ENCODE results near the gene TIMM13.

TIMM13 gene

GRCh38 chr19:2454962-2455850 is 27.8 kb upstream of the TIMM13 start:
- FAIRE-seq, result no peak

- no peak for FAIRE-seq
These were observed 27.0 kb upstream of the TIMM13 start for GRCh38 chr19:2454199-2454961.

GRCh38 chr19:2453431-2454025 is 26.1 kb upstream of the TIMM13 start:
- FAIRE-seq, result no peak

- FAIRE-seq, result no peak
These were observed 24.4 kb upstream of the TIMM13 start for GRCh38 chr19:2451741-2452140.

- FAIRE-seq, result no peak
These were observed 23.8 kb upstream of the TIMM13 start for GRCh38 chr19:2451138-2451537.

GRCh38 chr19:2449019-2449418 is 21.6 kb upstream of the TIMM13 start:
- FAIRE-seq, result no peak

- FAIRE-seq, result no peak
These were observed 19.0 kb upstream of the TIMM13 start for GRCh38 chr19:2446381-2446780.

GRCh38 chr19:2444251-2445002 is 17.0 kb upstream of the TIMM13 start:
- FAIRE-seq, result no peak

GRCh38 chr19:2443785-2444182 is 16.4 kb upstream of the TIMM13 start:
- no peak for FAIRE-seq

GRCh38 chr19:2443116-2443784 is 15.9 kb upstream of the TIMM13 start:
- FAIRE-seq, result no peak

GRCh38 chr19:2441096-2441752 is 13.8 kb upstream of the TIMM13 start:
- no peak for FAIRE-seq

- FAIRE-seq, result no peak
These were observed 13.1 kb upstream of the TIMM13 start for GRCh38 chr19:2440515-2440914.

GRCh38 chr19:2438178-2438577 is 10.8 kb upstream of the TIMM13 start:
- FAIRE-seq, result no peak

GRCh38 chr19:2436926-2437325 is 9.5 kb upstream of the TIMM13 start:
- FAIRE-seq, result no peak

GRCh38 chr19:2436384-2436783 is 9.0 kb upstream of the TIMM13 start:
- FAIRE-seq, result no peak

GRCh38 chr19:2434721-2435265 is 7.4 kb upstream of the TIMM13 start:
- no peak for FAIRE-seq

- no peak for FAIRE-seq
These were observed 6.9 kb upstream of the TIMM13 start for GRCh38 chr19:2434267-2434666.

GRCh38 chr19:2433854-2434253 is 6.5 kb upstream of the TIMM13 start:
- no peak for FAIRE-seq

- no peak for FAIRE-seq
These were observed 4.9 kb upstream of the TIMM13 start for GRCh38 chr19:2432131-2432848.

GRCh38 chr19:2431318-2432055 is 4.1 kb upstream of the TIMM13 start:
- no peak for FAIRE-seq

Data from colon (tissue), 2 donors.